Measurements from ENCODE around the gene DUSP1.

- TF ChIP-seq POLR2AphosphoS5 (IDR thresholded peaks at IDR 0.05) (no peak), CTCF (IDR thresholded peaks at IDR 0.05 in 8 of 11, conservative IDR thresholded peaks at IDR 0.05 in 3 of 11) (no peak), POLR2A (IDR thresholded peaks at IDR 0.05) (no peak)
These were observed 47.1 kb upstream of the DUSP1 start for GRCh38 chr5:172818081-172818480.

Measured in spleen (tissue), 7 donors.